Measurements from ENCODE around the gene NACC2.

Gene NACC2

DNA sequence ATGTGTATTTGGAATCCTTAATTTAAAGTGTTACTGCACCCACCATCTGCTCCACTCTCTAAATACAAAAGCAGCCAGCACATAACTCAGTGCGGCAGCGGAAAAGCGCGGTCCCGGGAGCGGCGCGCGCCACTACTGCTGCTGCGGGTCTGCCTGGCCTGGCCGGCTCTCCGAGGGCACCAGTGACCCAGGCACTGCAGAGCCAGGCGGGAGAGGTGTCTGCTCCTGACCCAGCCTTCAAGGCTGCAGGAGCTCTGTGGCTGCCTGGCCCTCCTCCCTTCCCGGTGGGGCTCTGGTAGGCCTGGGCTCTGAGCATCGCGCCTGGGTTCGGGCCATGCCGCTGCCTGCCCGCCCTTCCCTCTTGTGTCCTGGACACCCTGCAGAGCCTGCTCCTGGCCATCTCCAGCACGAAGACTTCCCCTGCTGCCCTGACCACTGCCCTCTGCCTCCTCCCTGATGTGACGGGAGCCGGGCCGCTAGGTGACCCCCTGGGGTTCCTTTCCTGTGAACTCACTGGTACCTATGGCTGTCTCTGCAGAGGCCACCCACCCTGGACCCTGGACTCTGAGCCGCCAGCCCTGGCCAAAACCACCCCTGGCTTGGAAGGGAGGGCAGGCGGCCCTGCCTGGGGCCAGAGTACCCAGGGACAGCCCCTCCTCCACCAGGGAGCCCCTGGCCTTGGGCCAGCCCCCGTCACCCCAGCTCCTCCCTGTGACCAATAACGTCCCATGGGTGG, 101.2 kb downstream of the NACC2 start:
- Histone ChIP-seq H3K9me2 (replicated peaks; ENCODE audit: control insufficient read depth, low read length) (no peaks in the 10 kb centered on the region), H3K27me3 (ENCODE audit: control insufficient read depth, low read length) (no peaks in the 10 kb centered on the region), H3K9me3 (ENCODE audit: control insufficient read depth, insufficient read depth, low read length) (no peaks in the 10 kb centered on the region), H3F3A (ENCODE audit: control insufficient read depth, insufficient read depth) (no peaks in the 10 kb centered on the region), H3K79me2 (ENCODE audit: control insufficient read depth, low read length) (no peaks in the 10 kb centered on the region), H3K36me3 (ENCODE audit: control insufficient read depth, low read length) (no peaks in the 10 kb centered on the region), H4K20me1 (ENCODE audit: control insufficient read depth, insufficient read depth, low read depth, low read length) (no peaks in the 10 kb centered on the region), H3K27ac (ENCODE audit: low read depth, low read length) (no peak overlapping the region), H3K4me2 (ENCODE audit: low read length) (no peak overlapping the region), H3K4me1 (ENCODE audit: control insufficient read depth, low read length) (peaks cover 17% of the 10 kb centered on the region), H3K4me3 (ENCODE audit: low read length) (no peak overlapping the region)
- TF ChIP-seq, protein P1, sequence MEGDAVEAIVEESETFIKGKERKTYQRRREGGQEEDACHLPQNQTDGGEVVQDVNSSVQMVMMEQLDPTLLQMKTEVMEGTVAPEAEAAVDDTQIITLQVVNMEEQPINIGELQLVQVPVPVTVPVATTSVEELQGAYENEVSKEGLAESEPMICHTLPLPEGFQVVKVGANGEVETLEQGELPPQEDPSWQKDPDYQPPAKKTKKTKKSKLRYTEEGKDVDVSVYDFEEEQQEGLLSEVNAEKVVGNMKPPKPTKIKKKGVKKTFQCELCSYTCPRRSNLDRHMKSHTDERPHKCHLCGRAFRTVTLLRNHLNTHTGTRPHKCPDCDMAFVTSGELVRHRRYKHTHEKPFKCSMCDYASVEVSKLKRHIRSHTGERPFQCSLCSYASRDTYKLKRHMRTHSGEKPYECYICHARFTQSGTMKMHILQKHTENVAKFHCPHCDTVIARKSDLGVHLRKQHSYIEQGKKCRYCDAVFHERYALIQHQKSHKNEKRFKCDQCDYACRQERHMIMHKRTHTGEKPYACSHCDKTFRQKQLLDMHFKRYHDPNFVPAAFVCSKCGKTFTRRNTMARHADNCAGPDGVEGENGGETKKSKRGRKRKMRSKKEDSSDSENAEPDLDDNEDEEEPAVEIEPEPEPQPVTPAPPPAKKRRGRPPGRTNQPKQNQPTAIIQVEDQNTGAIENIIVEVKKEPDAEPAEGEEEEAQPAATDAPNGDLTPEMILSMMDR (IDR thresholded peaks at IDR 0.05; ENCODE audit: low read depth, low read length, poor library complexity, severe bottlenecking) = no peak
- TF ChIP-seq EZH2phosphoT487 (IDR thresholded peaks at IDR 0.05; ENCODE audit: borderline replicate concordance, low read length) = no peak

DNA sequence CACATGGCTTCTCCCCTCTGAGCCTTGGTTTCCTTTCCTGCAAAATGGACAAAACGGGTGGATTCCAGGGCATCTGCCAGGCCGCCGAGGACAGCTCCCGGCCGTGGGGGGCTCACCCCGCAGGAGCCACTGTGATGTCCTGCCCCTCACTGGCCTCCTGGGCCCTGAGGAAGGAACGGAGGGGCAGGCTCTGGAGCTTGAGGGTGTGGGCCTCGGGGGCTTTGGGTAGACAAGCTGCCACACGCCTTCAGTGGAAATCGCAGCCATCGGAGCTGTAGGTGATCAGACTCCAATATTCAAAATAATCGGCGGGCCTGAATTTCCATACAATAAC, 101.7 kb downstream of the NACC2 start:
- no peaks in the 10 kb centered on the region for H3K9me3 ChIP-seq (ENCODE audit: control insufficient read depth, insufficient read depth, low read length)
- H3K27ac ChIP-seq (ENCODE audit: low read depth, low read length) = no peak overlapping the region
- H3F3A ChIP-seq (ENCODE audit: control insufficient read depth, insufficient read depth) = no peaks in the 10 kb centered on the region
- TF ChIP-seq EZH2phosphoT487 (IDR thresholded peaks at IDR 0.05; ENCODE audit: borderline replicate concordance, low read length) = no peak
- TF ChIP-seq, protein P1 (IDR thresholded peaks at IDR 0.05; ENCODE audit: low read depth, low read length, poor library complexity, severe bottlenecking) = no peak
- H3K36me3 ChIP-seq (ENCODE audit: control insufficient read depth, low read length) = no peaks in the 10 kb centered on the region
- H3K27me3 ChIP-seq (ENCODE audit: control insufficient read depth, low read length) = no peaks in the 10 kb centered on the region
- H3K4me2 ChIP-seq (ENCODE audit: low read length) = peak overlapping the region; percentile 34; the same call in 1 of the 2 replicates
- H3K4me3 ChIP-seq (ENCODE audit: low read length) = no peak overlapping the region
- peaks cover 17% of the 10 kb centered on the region for H3K4me1 ChIP-seq (ENCODE audit: control insufficient read depth, low read length)
- H3K79me2 ChIP-seq (ENCODE audit: control insufficient read depth, low read length) = no peaks in the 10 kb centered on the region
- no peaks in the 10 kb centered on the region for H3K9me2 ChIP-seq (replicated peaks; ENCODE audit: control insufficient read depth, low read length)
- no peaks in the 10 kb centered on the region for H4K20me1 ChIP-seq (ENCODE audit: control insufficient read depth, insufficient read depth, low read depth, low read length)

DNA sequence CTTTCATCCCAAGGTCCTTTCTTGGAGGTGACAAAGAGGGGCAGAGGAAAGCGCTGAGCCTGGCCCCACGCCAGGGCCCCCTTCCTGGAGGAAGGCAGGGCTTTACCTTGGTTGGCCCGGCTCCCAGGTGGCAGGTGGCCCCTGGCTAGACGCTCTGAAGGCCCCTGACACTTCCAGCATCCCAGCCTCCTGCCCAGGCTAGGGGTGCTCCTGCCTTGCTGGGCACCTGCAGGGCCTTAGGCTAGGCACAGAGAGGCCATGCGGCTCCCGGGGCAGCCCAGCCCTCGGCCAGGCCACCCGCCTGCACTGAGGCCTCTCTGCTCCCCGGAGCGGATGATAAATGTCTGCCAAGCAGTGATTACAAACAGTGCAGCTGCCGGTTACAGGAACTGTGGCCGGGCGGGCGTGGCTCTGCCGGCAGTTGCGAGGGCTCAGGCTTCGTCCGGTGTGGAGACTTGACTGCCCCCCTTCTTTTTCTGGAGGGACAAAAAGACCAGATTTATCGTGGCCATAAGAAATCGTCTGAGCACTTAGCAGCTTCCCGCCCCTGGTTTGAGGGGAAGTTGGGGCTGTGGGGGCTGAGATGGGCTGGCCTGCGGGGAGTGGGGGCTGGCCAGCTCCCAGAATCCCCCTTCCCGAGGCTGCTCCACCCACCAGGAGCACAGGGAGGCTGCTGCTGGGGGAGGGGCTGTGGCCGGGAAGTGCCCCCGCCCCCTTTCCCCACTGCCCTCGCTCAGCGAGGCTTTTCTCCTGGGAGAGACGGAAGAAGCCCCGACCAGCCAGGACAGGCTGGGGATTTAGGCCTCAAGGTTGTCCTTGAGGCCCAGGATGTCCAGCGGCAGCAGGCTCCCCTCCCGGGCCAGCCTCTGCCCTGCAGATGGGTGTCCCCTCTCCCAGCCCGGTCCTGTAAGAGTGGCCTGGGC, 102.3 kb downstream of the NACC2 start:
- H3K27me3 ChIP-seq (ENCODE audit: control insufficient read depth, low read length) = no peaks in the 10 kb centered on the region
- peaks cover 17% of the 10 kb centered on the region for H3K4me1 ChIP-seq (ENCODE audit: control insufficient read depth, low read length)
- H4K20me1 ChIP-seq (ENCODE audit: control insufficient read depth, insufficient read depth, low read depth, low read length) = no peaks in the 10 kb centered on the region
- no peaks in the 10 kb centered on the region for H3F3A ChIP-seq (ENCODE audit: control insufficient read depth, insufficient read depth)
- no peaks in the 10 kb centered on the region for H3K9me3 ChIP-seq (ENCODE audit: control insufficient read depth, insufficient read depth, low read length)
- no peaks in the 10 kb centered on the region for H3K36me3 ChIP-seq (ENCODE audit: control insufficient read depth, low read length)
- TF ChIP-seq, protein P1 (IDR thresholded peaks at IDR 0.05; ENCODE audit: low read depth, low read length, poor library complexity, severe bottlenecking) = no peak
- TF ChIP-seq EZH2phosphoT487 (IDR thresholded peaks at IDR 0.05; ENCODE audit: borderline replicate concordance, low read length) = no peak
- peak overlapping the region; percentile 21; the same call in 1 of the 2 replicates for H3K4me3 ChIP-seq (ENCODE audit: low read length)
- H3K4me2 ChIP-seq (ENCODE audit: low read length) = peak overlapping the region; percentile 34
- no peak overlapping the region for H3K27ac ChIP-seq (ENCODE audit: low read depth, low read length)
- H3K79me2 ChIP-seq (ENCODE audit: control insufficient read depth, low read length) = no peaks in the 10 kb centered on the region
- no peaks in the 10 kb centered on the region for H3K9me2 ChIP-seq (replicated peaks; ENCODE audit: control insufficient read depth, low read length)

Measured in DOHH2 (cell line).